Measurements from ENCODE around the gene OTOA. TPM values are rescaled to one million over a fixed set of nuclear protein-coding genes. Genes with fewer than 3 reads are reported as not detected.

OTOA gene
- total RNA-seq, 1 donor from 2014 or later: 0.07 TPM

DNA sequence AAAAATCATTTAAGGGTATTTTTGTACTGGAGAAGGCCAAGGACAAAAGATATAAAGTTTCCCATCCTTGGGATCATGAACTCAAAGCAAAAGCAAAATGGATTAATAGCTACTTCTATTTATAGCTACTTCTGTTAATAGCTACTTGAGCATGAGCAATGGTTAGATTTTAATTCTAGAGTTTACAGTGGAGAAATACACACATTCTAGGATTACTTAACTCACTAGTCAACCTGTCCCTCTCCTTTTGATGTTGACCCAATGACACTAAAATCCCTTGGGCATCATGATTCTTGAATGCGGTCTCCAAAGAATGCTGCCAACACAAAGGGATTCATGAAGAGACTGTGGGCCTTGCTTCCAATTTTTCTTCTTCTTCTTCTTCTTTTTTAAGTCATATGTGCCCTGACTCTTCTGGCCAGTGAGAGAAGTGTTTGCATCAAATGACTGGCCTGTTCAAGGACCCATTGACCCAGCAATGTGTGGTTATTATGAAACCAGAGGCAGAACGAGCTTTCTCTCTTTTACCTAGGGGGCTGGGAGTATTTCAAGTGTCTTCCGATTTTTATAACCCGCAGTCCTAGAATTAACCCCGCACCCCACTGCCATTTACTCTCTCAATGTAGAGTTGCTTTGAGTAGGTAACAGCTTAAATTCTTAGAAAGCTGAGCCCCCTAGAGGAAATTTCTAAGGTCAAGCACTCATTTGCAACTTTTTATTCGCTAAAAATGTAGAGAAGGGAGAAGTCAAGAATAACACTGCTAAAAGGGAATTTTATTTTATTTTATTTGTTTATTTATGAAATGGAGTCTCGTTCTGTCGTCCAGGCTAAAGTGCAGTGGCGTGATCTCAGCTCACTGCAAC is 34.6 kb downstream of the OTOA start:
- DNase-seq (ENCODE audit: low spot score, unreplicated experiment): no peak
- peak overlapping the region; percentile 34 for H3K27ac Mint-ChIP-seq
- no peak overlapping the region for H3K4me3 Mint-ChIP-seq (ENCODE audit: low read depth)
- H3K27me3 Mint-ChIP-seq: peaks cover 8% of the 10 kb centered on the region
- no peaks in the 10 kb centered on the region for H3K4me1 Mint-ChIP-seq (ENCODE audit: low read depth)
- no peaks in the 10 kb centered on the region for H3K9me3 Mint-ChIP-seq (ENCODE audit: low read depth)
- H3K36me3 Mint-ChIP-seq (ENCODE audit: insufficient read depth): no peaks in the 10 kb centered on the region
- TF ChIP-seq, protein P1, sequence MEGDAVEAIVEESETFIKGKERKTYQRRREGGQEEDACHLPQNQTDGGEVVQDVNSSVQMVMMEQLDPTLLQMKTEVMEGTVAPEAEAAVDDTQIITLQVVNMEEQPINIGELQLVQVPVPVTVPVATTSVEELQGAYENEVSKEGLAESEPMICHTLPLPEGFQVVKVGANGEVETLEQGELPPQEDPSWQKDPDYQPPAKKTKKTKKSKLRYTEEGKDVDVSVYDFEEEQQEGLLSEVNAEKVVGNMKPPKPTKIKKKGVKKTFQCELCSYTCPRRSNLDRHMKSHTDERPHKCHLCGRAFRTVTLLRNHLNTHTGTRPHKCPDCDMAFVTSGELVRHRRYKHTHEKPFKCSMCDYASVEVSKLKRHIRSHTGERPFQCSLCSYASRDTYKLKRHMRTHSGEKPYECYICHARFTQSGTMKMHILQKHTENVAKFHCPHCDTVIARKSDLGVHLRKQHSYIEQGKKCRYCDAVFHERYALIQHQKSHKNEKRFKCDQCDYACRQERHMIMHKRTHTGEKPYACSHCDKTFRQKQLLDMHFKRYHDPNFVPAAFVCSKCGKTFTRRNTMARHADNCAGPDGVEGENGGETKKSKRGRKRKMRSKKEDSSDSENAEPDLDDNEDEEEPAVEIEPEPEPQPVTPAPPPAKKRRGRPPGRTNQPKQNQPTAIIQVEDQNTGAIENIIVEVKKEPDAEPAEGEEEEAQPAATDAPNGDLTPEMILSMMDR (IDR thresholded peaks at IDR 0.05; ENCODE audit: unreplicated experiment): peak; percentile 9

DNA sequence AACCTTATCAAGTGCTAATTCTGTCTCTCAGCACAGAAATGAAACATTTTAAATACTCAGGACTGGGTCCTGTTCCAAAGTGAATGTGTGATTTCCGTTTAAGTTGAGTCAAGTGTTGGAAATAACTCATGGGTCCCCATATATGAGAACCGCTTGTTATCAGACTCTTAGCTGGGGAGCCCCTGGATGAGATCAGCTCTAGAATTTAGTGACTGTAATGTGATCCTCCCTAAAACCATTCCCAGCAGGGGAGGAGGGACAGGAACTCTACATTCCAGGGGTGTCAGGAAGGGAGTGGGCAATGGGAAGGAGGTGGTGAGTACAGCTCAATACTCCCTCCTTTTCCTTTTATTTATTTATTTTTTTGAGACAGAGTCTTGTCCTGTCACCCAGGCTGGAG is 37.5 kb downstream of the OTOA start:
- no peak overlapping the region for H3K4me3 Mint-ChIP-seq (ENCODE audit: low read depth)

DNA sequence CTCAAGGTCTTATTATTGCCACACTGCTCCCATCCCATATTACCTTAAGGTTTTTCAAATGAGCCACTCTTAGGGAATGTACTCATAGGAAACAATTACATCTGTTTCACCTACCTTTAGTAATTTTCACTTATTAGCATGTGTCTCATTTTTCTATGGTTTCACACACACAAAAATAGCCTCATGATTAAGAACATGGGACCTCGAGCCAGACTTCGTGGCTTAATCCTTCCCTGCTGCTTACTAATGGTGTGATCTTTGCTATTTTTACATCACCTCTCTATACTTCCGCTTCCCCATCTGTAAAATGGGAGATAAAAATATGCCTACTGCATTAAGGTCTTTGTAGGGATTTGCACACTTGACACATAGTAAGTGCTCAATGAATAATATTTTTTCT is 38.5 kb downstream of the OTOA start:
- no peaks in the 10 kb centered on the region for H3K36me3 Mint-ChIP-seq (ENCODE audit: insufficient read depth)

More for the DNA sequence above, 37.5 kb downstream of the OTOA start:
- DNase-seq (ENCODE audit: low spot score, unreplicated experiment): no peak
- TF ChIP-seq, protein P1 (IDR thresholded peaks at IDR 0.05; ENCODE audit: unreplicated experiment): no peak
- Mint-ChIP-seq H3K4me1 (ENCODE audit: low read depth) (no peaks in the 10 kb centered on the region), H3K27me3 (peaks cover 3% of the 10 kb centered on the region), H3K36me3 (ENCODE audit: insufficient read depth) (no peaks in the 10 kb centered on the region), H3K9me3 (ENCODE audit: low read depth) (no peaks in the 10 kb centered on the region), H3K27ac (no peak overlapping the region)

DNA sequence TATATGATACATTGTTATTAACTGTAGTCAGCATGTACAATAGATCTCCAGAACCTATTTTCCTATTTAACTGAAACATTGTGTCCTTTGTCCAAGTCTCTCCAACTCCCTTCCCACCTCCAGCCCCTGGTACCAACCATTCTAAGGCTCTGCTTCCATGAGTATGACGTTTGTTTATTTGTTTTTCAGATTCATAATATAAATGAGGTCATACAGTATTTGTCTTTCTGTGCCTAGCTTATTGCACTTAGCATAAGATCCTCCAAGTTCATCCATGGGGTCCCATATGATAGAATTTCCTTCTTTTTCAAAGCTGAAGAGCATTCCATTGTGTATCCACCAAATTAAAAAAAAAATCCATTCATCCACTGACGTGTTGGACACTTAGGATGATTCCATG is 39.4 kb downstream of the OTOA start:
- peaks cover 6% of the 10 kb centered on the region for H3K27me3 Mint-ChIP-seq
- DNase-seq (ENCODE audit: low spot score, unreplicated experiment): no peak
- no peak overlapping the region for H3K27ac Mint-ChIP-seq
- TF ChIP-seq, protein P1 (IDR thresholded peaks at IDR 0.05; ENCODE audit: unreplicated experiment): no peak
- H3K4me1 Mint-ChIP-seq (ENCODE audit: low read depth): no peaks in the 10 kb centered on the region
- no peak overlapping the region for H3K4me3 Mint-ChIP-seq (ENCODE audit: low read depth)
- no peaks in the 10 kb centered on the region for H3K9me3 Mint-ChIP-seq (ENCODE audit: low read depth)
- H3K36me3 Mint-ChIP-seq (ENCODE audit: insufficient read depth): no peaks in the 10 kb centered on the region

More for the DNA sequence above, 38.5 kb downstream of the OTOA start:
- Mint-ChIP-seq H3K27ac (no peak overlapping the region), H3K9me3 (ENCODE audit: low read depth) (no peaks in the 10 kb centered on the region), H3K27me3 (peaks cover 6% of the 10 kb centered on the region), H3K4me3 (ENCODE audit: low read depth) (no peak overlapping the region), H3K4me1 (ENCODE audit: low read depth) (no peaks in the 10 kb centered on the region)
- TF ChIP-seq, protein P1 (IDR thresholded peaks at IDR 0.05; ENCODE audit: unreplicated experiment): no peak
- DNase-seq (ENCODE audit: low spot score, unreplicated experiment): no peak

DNA sequence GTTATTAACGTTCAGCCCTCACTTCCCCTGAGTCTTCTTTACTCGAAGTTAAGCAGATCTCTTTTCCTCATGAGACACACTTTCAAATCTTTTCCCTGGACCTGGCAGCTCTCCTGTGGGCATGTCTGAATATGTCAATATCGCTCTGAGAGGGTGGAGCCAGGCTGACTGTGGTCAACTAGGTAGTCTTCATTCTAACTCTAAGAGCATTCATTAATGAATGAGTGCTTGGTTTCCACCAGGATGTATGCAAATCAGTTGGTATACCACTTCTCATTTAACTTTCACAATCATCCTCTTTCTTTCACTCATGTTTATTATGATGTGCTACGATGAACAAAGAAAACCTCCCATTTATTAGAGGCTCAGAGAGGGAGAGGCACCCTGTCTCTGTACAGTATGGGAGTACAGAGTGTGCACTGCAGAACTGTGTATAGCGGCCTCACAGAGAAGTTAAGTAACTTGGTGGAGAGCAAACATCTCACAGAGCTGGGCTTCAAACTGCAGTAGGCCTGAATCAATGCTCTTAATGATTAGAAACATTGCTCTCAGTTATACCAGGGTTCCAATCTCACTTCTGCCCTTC is 39.9 kb downstream of the OTOA start:
- Mint-ChIP-seq H3K9me3 (ENCODE audit: low read depth) (no peaks in the 10 kb centered on the region), H3K4me3 (ENCODE audit: low read depth) (no peak overlapping the region), H3K36me3 (ENCODE audit: insufficient read depth) (no peaks in the 10 kb centered on the region), H3K27ac (no peak overlapping the region), H3K27me3 (peaks cover 6% of the 10 kb centered on the region), H3K4me1 (ENCODE audit: low read depth) (no peaks in the 10 kb centered on the region)
- TF ChIP-seq, protein P1 (IDR thresholded peaks at IDR 0.05; ENCODE audit: unreplicated experiment): no peak
- no peak for DNase-seq (ENCODE audit: low spot score, unreplicated experiment)

All from progenitor cell of endocrine pancreas (in vitro differentiated cells).